Uterus (tissue), 4 donors: ENCODE data around the gene USP16. TPM values are rescaled to one million over a fixed set of nuclear protein-coding genes. Genes with fewer than 3 reads are reported as not detected.
A peak's percentile ranks its signal among the peaks of the same experiment; 100 is the strongest.
"Not testable (repeated sequence)": the region's sequence is repeated elsewhere in the genome, so short reads cannot be mapped to it uniquely, and the experiment has no call there.

Source experiments
- DNase-seq, 2 donors: peaks; one replicate each; pipeline ENCODE4 v3.0.0-alpha.2; 2019 to 2020
- H3K27ac ChIP-seq, 2 donors: fragments of 200-600 bp; sonication (generic); 1 replicate in 1 of 2; 2 replicates in 1 of 2; pipeline ENCODE4 v1.5.1; 2016 to 2018
- H3K27me3 ChIP-seq, 2 donors: fragments of 200-600 bp; sonication (generic); one replicate each; pipeline ENCODE4 v1.5.1; 2018 to 2019; ENCODE audit warnings: control low read depth in 1 of 2
- H3K36me3 ChIP-seq, 2 donors: fragments of 200-600 bp; sonication (generic); one replicate each; pipeline ENCODE4 v1.5.1; 2019; ENCODE audit warnings: control low read depth in 1 of 2
- H3K4me1 ChIP-seq, 2 donors: fragments of 200-600 bp; sonication (generic); one replicate each; pipeline ENCODE4 v1.5.1; 2018 to 2019; ENCODE audit warnings: control low read depth in 1 of 2
- H3K4me3 ChIP-seq, 2 donors: fragments of 200-600 bp; sonication (generic); 1 replicate in 1 of 2; 2 replicates in 1 of 2; pipeline ENCODE4 v1.5.1; 2018 to 2019; ENCODE audit warnings: mild to moderate bottlenecking in 1 of 2
- H3K9me3 ChIP-seq, 2 donors: fragments of 200-600 bp; sonication (generic); one replicate each; pipeline ENCODE4 v1.5.1; 2019; ENCODE audit warnings: control low read depth in 1 of 2
- POLR2A ChIP-seq, 2 donors: fragments of 450-650 bp; IDR thresholded peaks; one replicate each; pipeline ENCODE4 v1.6.1; 2016; ENCODE audit warnings: antibody characterized with exemption in 2 of 2, mild to moderate bottlenecking in 1 of 2, moderate library complexity in 1 of 2
- intact Hi-C: fragments of 100-400 bp; cut with DNase I; formaldehyde crosslinking; loops from one replicate; pipeline ENCODE4 v1.15.1; 2023; ENCODE audit warnings: low total_unique reads
- total RNA-seq, 4 donors: library from RNA; depleted of rRNA in 3 of 4; stranded (reverse); fragments of >200 nt in 3 of 4; gene quantifications; one replicate each; pipeline versions ENCODE4 v1.1.0 to v1.2.4, GENCODE V29; 2014 to 2023
- TF ChIP-seq, protein P1 (sequence below), 4 experiments: fragments of 200-600 bp in 2 of 4; fragments of 450-650 bp in 2 of 4; sonication (generic) in 2 of 4; IDR thresholded peaks; one replicate each; pipeline ENCODE4 v1.5.1; 2016 to 2019; ENCODE audit warnings: antibody characterized with exemption in 4 of 4, mild to moderate bottlenecking in 2 of 4, moderate library complexity in 1 of 4
- donor health status: DM: yes; HTN: yes; CAD: no.

The USP16 gene
- total RNA-seq: 10 to 100 TPM; 19.0 to 53.2 (median 44.4) TPM

DNA sequence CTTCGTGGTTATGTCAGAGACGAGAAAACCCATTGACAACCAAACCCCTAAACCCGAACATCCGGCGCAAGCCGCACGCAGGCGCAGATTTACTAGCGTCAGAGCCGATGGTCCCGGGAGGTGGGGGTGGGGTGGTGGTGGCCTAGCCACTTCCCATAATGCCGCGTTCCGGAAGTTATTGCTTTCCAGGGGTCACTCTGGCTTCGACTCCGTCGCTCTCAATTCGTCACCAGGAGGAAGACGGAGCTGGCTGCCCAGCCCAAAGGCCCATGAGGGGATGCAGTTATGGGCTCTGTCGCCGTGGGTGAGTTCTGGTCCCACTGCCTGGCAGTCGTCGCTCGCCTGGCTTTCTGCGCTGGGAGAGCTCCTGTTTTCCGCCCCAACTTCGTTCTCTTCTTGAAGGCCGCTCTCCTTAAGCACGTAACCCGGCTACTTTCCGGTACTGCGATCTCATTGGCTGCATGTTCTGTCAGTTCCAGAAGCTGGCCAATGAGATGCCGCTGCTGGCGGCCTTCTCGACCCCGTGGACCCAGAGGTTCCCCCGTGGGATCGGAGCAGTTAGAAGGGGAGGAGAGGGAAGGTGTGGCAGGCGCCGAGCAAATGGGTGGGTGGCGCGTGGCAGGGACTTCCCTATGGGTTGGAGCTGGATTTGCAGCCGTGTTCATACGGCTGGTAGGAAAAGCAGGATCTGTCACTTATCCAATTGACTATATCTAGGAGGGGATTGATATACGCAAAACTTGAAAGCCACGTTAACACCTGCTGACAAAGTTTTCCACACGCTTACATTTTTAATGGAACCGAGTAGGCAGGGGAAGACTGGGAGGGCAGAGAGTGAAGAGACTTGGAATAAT lies at the start of gene USP16:
Gene USP16, plus strand, starts transcription at position 195 of the 854 bp plus-strand sequence. CDS start 3,246 bp downstream, outside the sequence.
- no peaks in the 10 kb centered on the region for H3K27me3 ChIP-seq
- H3K27ac ChIP-seq: peak within 1 kb of the TSS; percentile 97 to 100
- H3K9me3 ChIP-seq: no peaks in the 10 kb centered on the region
- TF ChIP-seq, protein P1, sequence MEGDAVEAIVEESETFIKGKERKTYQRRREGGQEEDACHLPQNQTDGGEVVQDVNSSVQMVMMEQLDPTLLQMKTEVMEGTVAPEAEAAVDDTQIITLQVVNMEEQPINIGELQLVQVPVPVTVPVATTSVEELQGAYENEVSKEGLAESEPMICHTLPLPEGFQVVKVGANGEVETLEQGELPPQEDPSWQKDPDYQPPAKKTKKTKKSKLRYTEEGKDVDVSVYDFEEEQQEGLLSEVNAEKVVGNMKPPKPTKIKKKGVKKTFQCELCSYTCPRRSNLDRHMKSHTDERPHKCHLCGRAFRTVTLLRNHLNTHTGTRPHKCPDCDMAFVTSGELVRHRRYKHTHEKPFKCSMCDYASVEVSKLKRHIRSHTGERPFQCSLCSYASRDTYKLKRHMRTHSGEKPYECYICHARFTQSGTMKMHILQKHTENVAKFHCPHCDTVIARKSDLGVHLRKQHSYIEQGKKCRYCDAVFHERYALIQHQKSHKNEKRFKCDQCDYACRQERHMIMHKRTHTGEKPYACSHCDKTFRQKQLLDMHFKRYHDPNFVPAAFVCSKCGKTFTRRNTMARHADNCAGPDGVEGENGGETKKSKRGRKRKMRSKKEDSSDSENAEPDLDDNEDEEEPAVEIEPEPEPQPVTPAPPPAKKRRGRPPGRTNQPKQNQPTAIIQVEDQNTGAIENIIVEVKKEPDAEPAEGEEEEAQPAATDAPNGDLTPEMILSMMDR (IDR thresholded peaks at IDR 0.05): peak in 1 of 4 experiments; percentile 38
- peak in 1 of 2 donors; percentile 43 for TF ChIP-seq POLR2A (IDR thresholded peaks at IDR 0.05)
- H3K4me3 ChIP-seq: peak within 1 kb of the TSS; percentile 88 to 90
- no peaks in the 10 kb centered on the region for H3K36me3 ChIP-seq
- no peaks in the 10 kb centered on the region for H3K4me1 ChIP-seq
- DNase-seq: peak; percentile 95 to 96
- intact Hi-C loops: no loop called here

DNA sequence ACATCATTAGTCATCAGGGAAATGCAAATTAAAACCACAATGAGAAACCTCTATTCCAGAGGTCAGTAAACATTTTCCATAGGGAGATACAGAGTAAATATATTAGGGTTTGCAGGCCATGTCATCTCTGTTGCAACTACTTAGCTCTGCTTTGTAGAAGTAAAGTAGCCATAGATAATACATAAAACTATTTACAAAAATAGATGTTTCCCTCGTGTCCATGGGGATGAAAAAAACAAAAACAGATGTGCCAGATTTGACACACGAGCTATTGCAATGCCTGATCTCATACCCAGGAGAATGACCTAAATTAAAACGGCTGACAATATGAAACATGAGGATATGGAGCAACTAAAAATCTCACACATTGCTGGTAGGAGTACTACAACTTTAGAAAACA lies 49.1 kb upstream of the USP16 start:
- no peaks in the 10 kb centered on the region for H3K4me1 ChIP-seq
- no peak overlapping the region for H3K4me3 ChIP-seq
- no peak for DNase-seq
- no peaks in the 10 kb centered on the region for H3K27me3 ChIP-seq
- H3K9me3 ChIP-seq: no peaks in the 10 kb centered on the region
- H3K27ac ChIP-seq: peak overlapping the region in 1 of 2 donors; percentile 28
- TF ChIP-seq, protein P1 (IDR thresholded peaks at IDR 0.05): no peak
- no peak for TF ChIP-seq POLR2A (IDR thresholded peaks at IDR 0.05)
- no peaks in the 10 kb centered on the region for H3K36me3 ChIP-seq
- intact Hi-C loops: no loop called here

DNA sequence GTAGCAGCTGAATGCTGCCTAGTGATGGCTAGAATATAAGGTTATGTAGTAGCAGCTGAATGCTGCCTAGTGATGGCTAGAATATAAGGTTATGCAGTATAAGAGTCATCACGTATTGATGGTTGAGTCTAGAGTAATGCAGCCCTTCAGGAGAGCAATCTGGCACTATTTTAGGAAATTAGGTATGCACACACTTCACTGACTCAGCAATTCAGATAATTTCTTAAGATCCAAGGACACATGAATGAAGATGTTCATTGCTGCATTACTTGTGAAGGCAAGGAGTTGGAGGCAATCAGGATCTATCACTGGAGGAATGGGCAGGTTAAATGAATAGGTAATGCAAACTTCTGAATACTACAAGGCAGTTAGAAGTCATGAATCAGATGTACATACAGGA lies 45.4 kb upstream of the USP16 start:
- H3K27ac ChIP-seq: no peak overlapping the region
- TF ChIP-seq, protein P1 (IDR thresholded peaks at IDR 0.05): no peak
- no peak for TF ChIP-seq POLR2A (IDR thresholded peaks at IDR 0.05)
- H3K4me3 ChIP-seq: no peak overlapping the region
- intact Hi-C loops: no loop called here
- DNase-seq: no peak
- H3K36me3 ChIP-seq: no peaks in the 10 kb centered on the region
- H3K4me1 ChIP-seq: no peaks in the 10 kb centered on the region
- H3K27me3 ChIP-seq: no peaks in the 10 kb centered on the region
- no peaks in the 10 kb centered on the region for H3K9me3 ChIP-seq

DNA sequence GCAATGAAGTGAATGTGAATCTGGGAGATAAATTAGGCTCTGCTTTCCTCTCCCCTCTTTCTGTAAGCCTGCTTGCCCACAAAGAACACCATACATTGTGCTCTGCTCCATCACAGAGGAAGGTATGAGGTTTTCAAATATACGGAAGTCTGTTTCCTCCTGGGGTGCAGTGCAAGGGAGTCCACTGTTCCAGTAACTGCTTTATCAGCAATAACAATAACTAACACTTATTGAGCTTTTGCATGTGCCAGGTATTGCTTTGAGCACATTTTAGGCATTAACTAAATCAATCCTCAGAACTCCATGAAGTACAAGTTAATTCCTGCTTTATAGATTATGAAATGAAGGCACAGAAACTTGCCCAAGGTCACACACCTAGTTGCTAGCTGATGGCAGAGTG lies 41.8 kb upstream of the USP16 start:
- no peak overlapping the region for H3K27ac ChIP-seq
- DNase-seq: no peak
- H3K36me3 ChIP-seq: no peaks in the 10 kb centered on the region
- H3K4me3 ChIP-seq: no peak overlapping the region
- H3K27me3 ChIP-seq: no peaks in the 10 kb centered on the region
- no peaks in the 10 kb centered on the region for H3K4me1 ChIP-seq
- intact Hi-C loops: no loop called here
- TF ChIP-seq POLR2A (IDR thresholded peaks at IDR 0.05): no peak
- TF ChIP-seq, protein P1 (IDR thresholded peaks at IDR 0.05): no peak
- no peaks in the 10 kb centered on the region for H3K9me3 ChIP-seq

DNA sequence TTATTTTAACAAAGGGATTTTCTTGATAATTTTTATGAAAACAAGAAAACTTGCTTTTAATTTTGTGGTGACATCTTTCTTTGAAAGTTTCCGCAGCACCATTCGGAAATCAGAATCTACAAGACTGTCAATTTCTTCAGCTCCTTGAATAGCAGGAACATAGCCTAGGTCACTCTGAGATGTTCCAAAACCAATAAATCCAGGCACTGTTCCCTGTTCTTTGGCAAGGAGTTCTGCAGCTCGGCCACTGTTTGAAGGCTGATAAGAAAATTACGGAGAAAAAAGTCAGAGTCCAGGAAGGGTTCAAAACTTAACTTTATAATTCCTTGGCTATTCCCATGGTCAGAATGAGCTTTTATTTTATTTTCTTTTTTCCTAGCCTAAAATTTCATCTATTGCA lies 37.8 kb upstream of the USP16 start:
- intact Hi-C loops: no loop called here
- Histone ChIP-seq H3K9me3 (no peaks in the 10 kb centered on the region), H3K4me1 (no peaks in the 10 kb centered on the region), H3K4me3 (no peak overlapping the region), H3K27me3 (no peaks in the 10 kb centered on the region), H3K36me3 (no peaks in the 10 kb centered on the region), H3K27ac (no peak overlapping the region)
- TF ChIP-seq, protein P1 (IDR thresholded peaks at IDR 0.05): no peak
- no peak for TF ChIP-seq POLR2A (IDR thresholded peaks at IDR 0.05)
- no peak for DNase-seq

DNA sequence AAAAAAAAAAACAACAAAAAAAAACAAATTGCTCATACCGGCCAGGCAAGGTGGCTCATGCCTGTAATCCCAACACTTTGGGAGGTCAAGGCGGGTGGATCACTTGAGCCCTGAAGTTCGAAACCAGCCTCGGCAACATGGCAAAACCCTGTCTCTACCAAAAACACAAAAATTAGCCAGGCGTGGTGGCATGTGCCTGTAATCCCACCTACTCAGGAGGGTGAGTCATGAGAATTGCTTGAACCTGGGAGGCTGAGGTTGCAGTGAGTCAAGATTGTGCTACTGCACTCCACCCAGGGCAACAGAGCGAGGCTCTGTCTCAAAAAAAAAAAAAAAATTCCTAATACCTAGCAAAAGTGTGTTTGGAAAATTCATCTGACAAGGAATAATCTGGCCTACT lies 36.3 kb upstream of the USP16 start:
- H3K9me3 ChIP-seq, H3K27ac ChIP-seq, intact Hi-C loops, H3K27me3 ChIP-seq, H3K4me3 ChIP-seq, H3K36me3 ChIP-seq, H3K4me1 ChIP-seq, DNase-seq: not testable (repeated sequence)
